Neural cell (in vitro differentiated cells): ENCODE results near the gene ZNF530. TPM values are rescaled to one million over a fixed set of nuclear protein-coding genes. Genes with fewer than 3 reads are reported as not detected.

Experiments
- H2AFZ ChIP-seq: fragments of 200-600, 300-800 bp; sonication (generic), shearing (Covaris generic); 2 replicates; pipeline ENCODE4 v1.6.0; 2014; ENCODE audit warnings: low read depth, mild to moderate bottlenecking, antibody characterized with exemption, low read length, moderate library complexity
- H3F3A ChIP-seq: fragments of 200-600 bp; shearing (Covaris generic); 2 replicates; pipeline ENCODE4 v1.6.1; 2016; ENCODE audit warnings: mild to moderate bottlenecking, moderate library complexity, mixed read lengths, antibody characterized with exemption, low read length; ENCODE audit not compliant: insufficient read depth, poor library complexity, severe bottlenecking
- H3K27ac ChIP-seq: fragments of 200-600, 300-800 bp; sonication (generic), shearing (Covaris generic); 2 replicates; pipeline ENCODE4 v1.5.1; 2014; ENCODE audit warnings: mild to moderate bottlenecking, low read length, moderate library complexity
- H3K27me3 ChIP-seq: fragments of 300-800, 200-600 bp; sonication (generic), shearing (Covaris generic); 2 replicates; pipeline ENCODE4 v1.6.0; 2014; ENCODE audit warnings: mild to moderate bottlenecking, low read depth, low read length, moderate library complexity; ENCODE audit not compliant: insufficient read depth
- H3K36me3 ChIP-seq: fragments of 300-800, 200-600 bp; sonication (generic), shearing (Covaris generic); 2 replicates; pipeline ENCODE4 v1.5.1; 2014; ENCODE audit warnings: mild to moderate bottlenecking, antibody characterized with exemption, low read length, moderate library complexity; ENCODE audit not compliant: insufficient read depth
- H3K4me2 ChIP-seq: fragments of 300-800, 200-600 bp; sonication (generic), shearing (Covaris generic); 2 replicates; pipeline ENCODE4 v1.6.0; 2014; ENCODE audit warnings: mild to moderate bottlenecking, low read length
- H3K4me3 ChIP-seq: fragments of 300-800, 200-600 bp; sonication (generic), shearing (Covaris generic); 2 replicates; pipeline ENCODE4 v1.5.1; 2014; ENCODE audit warnings: mild to moderate bottlenecking, low read length, moderate library complexity
- H3K79me2 ChIP-seq: fragments of 200-600 bp; shearing (Covaris generic); replicated peaks from 2 replicates; pipeline ENCODE4 v1.6.0; 2014; ENCODE audit warnings: mild to moderate bottlenecking, low read length, moderate library complexity; ENCODE audit not compliant: insufficient read depth
- H3K9ac ChIP-seq: fragments of 300-800, 200-600 bp; sonication (generic), shearing (Covaris generic); 2 replicates; pipeline ENCODE4 v1.6.1; 2016; ENCODE audit warnings: mild to moderate bottlenecking, low read length, mixed read lengths
- H3K9me2 ChIP-seq: fragments of 200-600 bp; shearing (Covaris generic); 2 replicates; pipeline ENCODE4 v1.6.1; 2016; ENCODE audit warnings: mild to moderate bottlenecking, low read length, mixed read lengths; ENCODE audit not compliant: insufficient read depth
- H3K9me3 ChIP-seq: fragments of 200-600, 300-800 bp; sonication (generic), shearing (Covaris generic); 2 replicates; pipeline ENCODE4 v1.6.1; 2016; ENCODE audit warnings: mild to moderate bottlenecking, mixed run types, low read length, moderate library complexity, mixed read lengths
- H4K20me1 ChIP-seq: fragments of 200-600 bp; shearing (Covaris generic); 2 replicates; pipeline ENCODE4 v1.6.1; 2016; ENCODE audit warnings: mild to moderate bottlenecking, mixed run types; ENCODE audit not compliant: insufficient read depth
- EP300 ChIP-seq: fragments of 450-650 bp; conservative IDR thresholded peaks from 2 replicates; pipeline ENCODE4 v1.6.1; 2014; ENCODE audit warnings: antibody characterized with exemption, mild to moderate bottlenecking, moderate library complexity; ENCODE audit not compliant: poor library complexity, severe bottlenecking
- EZH2 ChIP-seq: fragments of 200-600, 300-800 bp; shearing (Covaris generic), sonication (generic); IDR thresholded peaks from 2 replicates; pipeline ENCODE4 v1.6.1; 2014; ENCODE audit warnings: antibody characterized with exemption, low read length, borderline replicate concordance, mild to moderate bottlenecking; ENCODE audit not compliant: insufficient read depth, poor library complexity, severe bottlenecking
- MXI1 ChIP-seq: fragments of 450-650 bp; conservative IDR thresholded peaks from 2 replicates; pipeline ENCODE4 v1.6.1; 2014; ENCODE audit warnings: antibody characterized with exemption, mild to moderate bottlenecking; ENCODE audit not compliant: poor library complexity, severe bottlenecking
- POLR2AphosphoS5 ChIP-seq: IDR thresholded peaks from 2 replicates; pipeline ENCODE4 v1.6.1; 2012
- RAD21 ChIP-seq: fragments of 450-650 bp; conservative IDR thresholded peaks from 2 replicates; pipeline ENCODE4 v1.6.1; 2014; ENCODE audit warnings: antibody characterized with exemption, mild to moderate bottlenecking, moderate library complexity
- SMC3 ChIP-seq: fragments of 450-650 bp; conservative IDR thresholded peaks from 2 replicates; pipeline ENCODE4 v1.6.1; 2014; ENCODE audit warnings: antibody characterized with exemption, mild to moderate bottlenecking, moderate library complexity; ENCODE audit not compliant: poor library complexity
- TAF1 ChIP-seq: IDR thresholded peaks from 2 replicates; pipeline ENCODE4 v1.6.1; 2012; ENCODE audit warnings: low read depth
- polyA plus RNA-seq: library from polyadenylated mRNA; depleted of rRNA; stranded (reverse); fragments of >200 nt; gene quantifications from 2 replicates; pipeline ENCODE4 v1.2.3, GENCODE V29; 2014
- TF ChIP-seq, protein P1 (sequence below): IDR thresholded peaks from 2 replicates; pipeline ENCODE4 v1.6.1; 2012; ENCODE audit warnings: borderline replicate concordance
- TF ChIP-seq, protein P2 (sequence below): fragments of 450-650 bp; IDR thresholded peaks from 2 replicates; pipeline ENCODE4 v1.5.1; 2014; ENCODE audit warnings: antibody characterized with exemption, mild to moderate bottlenecking, moderate library complexity; ENCODE audit not compliant: poor library complexity, severe bottlenecking

ZNF530 gene
- polyA plus RNA-seq, 1 donor from 2014 or later: 11.6 TPM

DNA sequence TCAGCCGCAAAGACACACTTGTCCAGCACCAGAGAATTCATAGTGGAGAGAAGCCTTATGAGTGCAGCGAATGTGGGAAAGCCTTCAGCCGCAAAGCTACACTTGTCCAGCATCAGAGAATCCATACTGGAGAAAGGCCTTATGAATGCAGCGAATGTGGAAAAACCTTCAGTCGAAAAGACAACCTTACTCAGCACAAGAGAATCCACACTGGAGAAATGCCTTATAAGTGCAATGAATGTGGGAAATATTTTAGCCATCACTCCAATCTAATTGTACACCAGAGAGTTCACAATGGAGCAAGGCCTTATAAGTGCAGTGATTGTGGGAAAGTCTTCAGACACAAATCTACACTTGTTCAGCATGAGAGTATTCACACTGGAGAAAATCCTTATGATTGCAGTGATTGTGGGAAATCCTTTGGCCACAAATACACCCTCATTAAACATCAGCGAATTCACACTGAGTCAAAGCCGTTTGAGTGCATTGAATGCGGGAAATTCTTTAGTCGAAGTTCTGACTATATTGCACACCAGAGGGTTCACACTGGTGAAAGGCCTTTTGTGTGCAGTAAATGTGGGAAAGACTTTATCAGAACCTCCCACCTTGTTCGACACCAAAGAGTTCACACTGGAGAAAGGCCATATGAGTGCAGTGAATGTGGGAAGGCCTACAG is 21.1 kb downstream of the ZNF530 start:
- H3K9ac ChIP-seq: no peak overlapping the region
- no peak overlapping the region for H2AFZ ChIP-seq
- peaks cover 80% of the 10 kb centered on the region for H3K36me3 ChIP-seq
- H4K20me1 ChIP-seq: no peaks in the 10 kb centered on the region
- H3K27me3 ChIP-seq: no peaks in the 10 kb centered on the region
- H3K79me2 ChIP-seq: peaks cover 84% of the 10 kb centered on the region
- no peak overlapping the region for H3K27ac ChIP-seq
- H3K4me3 ChIP-seq: no peak overlapping the region
- TF ChIP-seq EP300 (no peak), MXI1 (no peak), EZH2 (no peak), RAD21 (no peak)
- TF ChIP-seq, protein P1, sequence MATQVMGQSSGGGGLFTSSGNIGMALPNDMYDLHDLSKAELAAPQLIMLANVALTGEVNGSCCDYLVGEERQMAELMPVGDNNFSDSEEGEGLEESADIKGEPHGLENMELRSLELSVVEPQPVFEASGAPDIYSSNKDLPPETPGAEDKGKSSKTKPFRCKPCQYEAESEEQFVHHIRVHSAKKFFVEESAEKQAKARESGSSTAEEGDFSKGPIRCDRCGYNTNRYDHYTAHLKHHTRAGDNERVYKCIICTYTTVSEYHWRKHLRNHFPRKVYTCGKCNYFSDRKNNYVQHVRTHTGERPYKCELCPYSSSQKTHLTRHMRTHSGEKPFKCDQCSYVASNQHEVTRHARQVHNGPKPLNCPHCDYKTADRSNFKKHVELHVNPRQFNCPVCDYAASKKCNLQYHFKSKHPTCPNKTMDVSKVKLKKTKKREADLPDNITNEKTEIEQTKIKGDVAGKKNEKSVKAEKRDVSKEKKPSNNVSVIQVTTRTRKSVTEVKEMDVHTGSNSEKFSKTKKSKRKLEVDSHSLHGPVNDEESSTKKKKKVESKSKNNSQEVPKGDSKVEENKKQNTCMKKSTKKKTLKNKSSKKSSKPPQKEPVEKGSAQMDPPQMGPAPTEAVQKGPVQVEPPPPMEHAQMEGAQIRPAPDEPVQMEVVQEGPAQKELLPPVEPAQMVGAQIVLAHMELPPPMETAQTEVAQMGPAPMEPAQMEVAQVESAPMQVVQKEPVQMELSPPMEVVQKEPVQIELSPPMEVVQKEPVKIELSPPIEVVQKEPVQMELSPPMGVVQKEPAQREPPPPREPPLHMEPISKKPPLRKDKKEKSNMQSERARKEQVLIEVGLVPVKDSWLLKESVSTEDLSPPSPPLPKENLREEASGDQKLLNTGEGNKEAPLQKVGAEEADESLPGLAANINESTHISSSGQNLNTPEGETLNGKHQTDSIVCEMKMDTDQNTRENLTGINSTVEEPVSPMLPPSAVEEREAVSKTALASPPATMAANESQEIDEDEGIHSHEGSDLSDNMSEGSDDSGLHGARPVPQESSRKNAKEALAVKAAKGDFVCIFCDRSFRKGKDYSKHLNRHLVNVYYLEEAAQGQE: no peak
- no peak overlapping the region for H3K4me2 ChIP-seq
- H3F3A ChIP-seq: no peaks in the 10 kb centered on the region
- peaks cover 70% of the 10 kb centered on the region for H3K9me3 ChIP-seq
- no peaks in the 10 kb centered on the region for H3K9me2 ChIP-seq

DNA sequence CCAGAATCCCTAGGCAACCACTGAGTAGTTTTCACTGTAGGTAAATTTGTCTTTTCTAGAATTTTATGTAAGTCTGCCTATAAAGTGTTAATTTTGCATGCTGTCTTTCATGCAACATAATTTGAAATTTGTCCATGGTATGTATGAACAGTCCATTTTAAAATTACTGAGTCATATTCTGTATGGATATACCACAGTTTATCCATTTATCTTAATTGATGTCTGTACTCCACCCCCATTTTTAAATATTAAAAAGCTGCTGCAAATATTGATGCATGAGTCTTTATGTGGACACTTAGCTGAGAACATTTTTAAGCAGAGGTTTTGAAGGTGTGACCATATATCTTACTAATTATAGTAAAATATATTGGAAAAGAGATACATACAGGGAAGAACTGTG is 23.4 kb downstream of the ZNF530 start:
- peaks cover 61% of the 10 kb centered on the region for H3K79me2 ChIP-seq
- no peak overlapping the region for H3K27ac ChIP-seq
- H3K36me3 ChIP-seq: peaks cover 69% of the 10 kb centered on the region
- H3K9me3 ChIP-seq: peaks cover 60% of the 10 kb centered on the region
- H3K4me2 ChIP-seq: no peak overlapping the region
- H3K9ac ChIP-seq: no peak overlapping the region
- no peaks in the 10 kb centered on the region for H3K27me3 ChIP-seq
- TF ChIP-seq RAD21 (no peak), EZH2 (no peak), SMC3 (no peak), TAF1 (no peak), EP300 (no peak), POLR2AphosphoS5 (no peak), MXI1 (no peak)
- TF ChIP-seq, protein P2, sequence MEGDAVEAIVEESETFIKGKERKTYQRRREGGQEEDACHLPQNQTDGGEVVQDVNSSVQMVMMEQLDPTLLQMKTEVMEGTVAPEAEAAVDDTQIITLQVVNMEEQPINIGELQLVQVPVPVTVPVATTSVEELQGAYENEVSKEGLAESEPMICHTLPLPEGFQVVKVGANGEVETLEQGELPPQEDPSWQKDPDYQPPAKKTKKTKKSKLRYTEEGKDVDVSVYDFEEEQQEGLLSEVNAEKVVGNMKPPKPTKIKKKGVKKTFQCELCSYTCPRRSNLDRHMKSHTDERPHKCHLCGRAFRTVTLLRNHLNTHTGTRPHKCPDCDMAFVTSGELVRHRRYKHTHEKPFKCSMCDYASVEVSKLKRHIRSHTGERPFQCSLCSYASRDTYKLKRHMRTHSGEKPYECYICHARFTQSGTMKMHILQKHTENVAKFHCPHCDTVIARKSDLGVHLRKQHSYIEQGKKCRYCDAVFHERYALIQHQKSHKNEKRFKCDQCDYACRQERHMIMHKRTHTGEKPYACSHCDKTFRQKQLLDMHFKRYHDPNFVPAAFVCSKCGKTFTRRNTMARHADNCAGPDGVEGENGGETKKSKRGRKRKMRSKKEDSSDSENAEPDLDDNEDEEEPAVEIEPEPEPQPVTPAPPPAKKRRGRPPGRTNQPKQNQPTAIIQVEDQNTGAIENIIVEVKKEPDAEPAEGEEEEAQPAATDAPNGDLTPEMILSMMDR: no peak
- TF ChIP-seq, protein P1: no peak
- H3F3A ChIP-seq: no peaks in the 10 kb centered on the region
- peak overlapping the region; percentile 5 for H3K4me3 ChIP-seq
- no peaks in the 10 kb centered on the region for H3K9me2 ChIP-seq
- no peaks in the 10 kb centered on the region for H4K20me1 ChIP-seq
- H2AFZ ChIP-seq: no peak overlapping the region
